Spleen (tissue), 11 donors: ENCODE measurements around the gene VPS18. TPM values are rescaled to one million over a fixed set of nuclear protein-coding genes. Genes with fewer than 3 reads are reported as not detected.

Source experiments
- DNase-seq: peaks from one replicate; pipeline ENCODE4 v3.0.0-alpha.2; 2020
- H3K27ac ChIP-seq, 8 donors: fragments of 200-600 bp; sonication (generic) in 7 of 8; 1 replicate in 4 of 8; 2 replicates in 4 of 8; pipeline versions ENCODE4 v1.5.0 to v1.8.0; 2016 to 2021; ENCODE audit warnings: inconsistent platforms in 4 of 8, mild to moderate bottlenecking in 4 of 8, moderate library complexity in 1 of 8
- H3K27me3 ChIP-seq, 7 donors: fragments of 200-600 bp; sonication (generic) in 6 of 7; replicated peaks in 1 of 7; 1 replicate in 4 of 7; 2 replicates in 3 of 7; pipeline versions ENCODE4 v1.5.0 to v1.8.0; 2016 to 2021; ENCODE audit warnings: inconsistent platforms in 3 of 7, mild to moderate bottlenecking in 1 of 7
- H3K36me3 ChIP-seq, 6 donors: fragments of 200-600 bp; sonication (generic) in 5 of 6; 1 replicate in 4 of 6; 2 replicates in 2 of 6; pipeline versions ENCODE4 v1.5.0 to v1.8.0; 2016 to 2021; ENCODE audit warnings: inconsistent platforms in 2 of 6
- H3K4me1 ChIP-seq, 6 donors: fragments of 200-600 bp; sonication (generic) in 5 of 6; 1 replicate in 3 of 6; 2 replicates in 3 of 6; pipeline versions ENCODE4 v1.5.0 to v1.8.0; 2016 to 2021; ENCODE audit warnings: inconsistent platforms in 3 of 6
- H3K4me3 ChIP-seq, 8 donors: fragments of 200-600 bp; sonication (generic) in 7 of 8; 1 replicate in 4 of 8; 2 replicates in 4 of 8; pipeline versions ENCODE4 v1.5.0 to v1.8.0; 2016 to 2021; ENCODE audit warnings: inconsistent platforms in 4 of 8, mild to moderate bottlenecking in 4 of 8, moderate library complexity in 2 of 8
- H3K9me3 ChIP-seq, 8 donors: fragments of 200-600 bp; sonication (generic) in 7 of 8; 1 replicate in 4 of 8; 2 replicates in 4 of 8; pipeline versions ENCODE4 v1.5.0 to v1.8.0; 2016 to 2021; ENCODE audit warnings: inconsistent platforms in 4 of 8
- CTCF ChIP-seq, 11 experiments: fragments of 200-600 bp in 7 of 11; fragments of 450-650 bp in 4 of 11; sonication (generic) in 4 of 11; IDR thresholded peaks in 8 of 11; conservative IDR thresholded peaks in 3 of 11; 1 replicate in 7 of 11; 2 replicates in 4 of 11; pipeline versions ENCODE4 v1.4.0 to v1.8.0; 2016 to 2021; ENCODE audit warnings: antibody characterized with exemption in 11 of 11, inconsistent platforms in 4 of 11, mild to moderate bottlenecking in 1 of 11
- POLR2A ChIP-seq, 3 donors: fragments of 450-650 bp; IDR thresholded peaks; one replicate each; pipeline ENCODE4 v1.5.1; 2017; ENCODE audit warnings: antibody characterized with exemption in 3 of 3, mild to moderate bottlenecking in 1 of 3
- POLR2AphosphoS5 ChIP-seq, 3 donors: sonication (generic); formaldehyde crosslinking; IDR thresholded peaks; one replicate each; pipeline ENCODE4 v1.5.1; 2017; ENCODE audit warnings: antibody characterized with exemption in 3 of 3
- WGBS, 5 donors: extraction: QIAGEN DNeasy Blood & Tissue Kit in 3 of 5; methylation state at CpG; one replicate each; pipeline versions ENCODE4 v1.1.5 to v1.1.7; 2013 to 2018; 5-methylcytosine and 5-hydroxymethylcytosine counted together
- intact Hi-C: fragments of 100-400 bp; cut with DNase I; formaldehyde crosslinking; loops from one replicate; pipeline ENCODE4 v1.15.0; 2023; ENCODE audit warnings: low total_unique reads
- polyA plus RNA-seq, 3 donors: library from polyadenylated mRNA; stranded (reverse); fragments of 200-250 nt; gene quantifications; one replicate each; pipeline ENCODE4 v1.2.1, GENCODE V29; 2013
- total RNA-seq, 7 donors: library from RNA; depleted of rRNA in 3 of 7; stranded (reverse); fragments of >200 nt in 3 of 7; fragmentation: NEBNext Ultra II Directional in 4 of 7; extraction: Animal tissue kit (Norgen Biotek cat#: 25700) in 4 of 7; gene quantifications; one replicate each; pipeline versions ENCODE4 v1.1.0 to v1.2.1, GENCODE V29; 2016 to 2021
- donor health status: healthy with polysubstance abuse.
- donor health status: DM: no; HTN: no; CAD: no; lungs with moderate emphysema.
- donor health status: DM: no; HTN: no; CAD: no.
- donor health status: Bipolar disorder and iron deficiency.
- donor health status: healthy.
- donor health status: DM: no; HTN: no; CAD: no.
- donor health status: DM: yes; HTN: yes; CAD: no.

Gene VPS18
- total and polyA plus RNA-seq, 10 donors, result 7.2 to 29.1 (median 22.3) TPM

GRCh38 chr15:40892447-40893012 lies 1.7 kb upstream of the VPS18 start:
- TF ChIP-seq CTCF (IDR thresholded peaks at IDR 0.05 in 8 of 11, conservative IDR thresholded peaks at IDR 0.05 in 3 of 11), result no peak
- TF ChIP-seq POLR2A (IDR thresholded peaks at IDR 0.05), result no peak
- no peak for TF ChIP-seq POLR2AphosphoS5 (IDR thresholded peaks at IDR 0.05)
- no peaks in the 10 kb centered on the region for H3K27me3 ChIP-seq
- no peak for DNase-seq
- H3K4me1 ChIP-seq, result peaks cover 11 to 57% (median 42%) of the 10 kb centered on the region in 6 donors
- peak overlapping the region in 1 of 8 donors; percentile 91 for H3K27ac ChIP-seq
- WGBS, 5 donors, result 79 to 98% (median 87%) methylated on average over 2 of the region's 2 CpGs
- H3K9me3 ChIP-seq, result no peaks in the 10 kb centered on the region
- H3K36me3 ChIP-seq, result peaks cover 0 to 20% (median 12%) of the 10 kb centered on the region in 6 donors
- peak overlapping the region in 1 of 8 donors; percentile 98 for H3K4me3 ChIP-seq
- intact Hi-C loops, result loop anchor here (5.0 kb wide), 1 partner anchor 215 kb away; no protein-coding TSS in a partner anchor

GRCh38 chr15:40893019-40893670 lies 1.1 kb upstream of the VPS18 start:
- DNase-seq, result peak; percentile 88
- H3K27me3 ChIP-seq, result no peaks in the 10 kb centered on the region
- H3K4me3 ChIP-seq, result peak overlapping the region in 2 of 8 donors; percentile 88 to 98
- H3K9me3 ChIP-seq, result no peaks in the 10 kb centered on the region
- WGBS, 5 donors, result 74 to 82% (median 76%) methylated on average over 21 to 22 of the region's 22 CpGs
- H3K27ac ChIP-seq, result peak overlapping the region in 4 of 8 donors; percentile 58 to 91 (median 90)
- TF ChIP-seq POLR2AphosphoS5 (IDR thresholded peaks at IDR 0.05), result no peak
- TF ChIP-seq POLR2A (IDR thresholded peaks at IDR 0.05), result no peak
- no peak for TF ChIP-seq CTCF (IDR thresholded peaks at IDR 0.05 in 8 of 11, conservative IDR thresholded peaks at IDR 0.05 in 3 of 11)
- H3K4me1 ChIP-seq, result peaks cover 11 to 59% (median 43%) of the 10 kb centered on the region in 6 donors
- intact Hi-C loops, result loop anchor here (5.0 kb wide), 1 partner anchor 216 kb away; no protein-coding TSS in a partner anchor
- H3K36me3 ChIP-seq, result peaks cover 0 to 26% (median 17%) of the 10 kb centered on the region in 6 donors

GRCh38 chr15:40894681-40895448 lies 615 bp downstream of the VPS18 start:
- DNase-seq, result peak; percentile 93
- H3K27me3 ChIP-seq, result no peaks in the 10 kb centered on the region
- TF ChIP-seq POLR2AphosphoS5 (IDR thresholded peaks at IDR 0.05) (no peak), CTCF (IDR thresholded peaks at IDR 0.05 in 8 of 11, conservative IDR thresholded peaks at IDR 0.05 in 3 of 11) (peak in 8 of 11 experiments; percentile 14 to 52 (median 30)), POLR2A (IDR thresholded peaks at IDR 0.05) (no peak)
- intact Hi-C loops, result loop anchor here (5.0 kb wide), 3 partner anchors 198 to 287 kb away; partner anchors contain the start of gene RAD51
- peaks cover 11 to 69% (median 45%) of the 10 kb centered on the region in 6 donors for H3K4me1 ChIP-seq
- H3K27ac ChIP-seq, result peak overlapping the region; percentile 58 to 92 (median 90)
- WGBS, 5 donors, result 2 to 6% (median 2%) methylated on average over 14 to 33 of the region's 33 CpGs
- H3K9me3 ChIP-seq, result no peaks in the 10 kb centered on the region
- peaks cover 0 to 43% (median 33%) of the 10 kb centered on the region in 6 donors for H3K36me3 ChIP-seq
- H3K4me3 ChIP-seq, result peak overlapping the region; percentile 84 to 98 (median 88)
